ENCODE results near the gene RBBP8NL.

DNA sequence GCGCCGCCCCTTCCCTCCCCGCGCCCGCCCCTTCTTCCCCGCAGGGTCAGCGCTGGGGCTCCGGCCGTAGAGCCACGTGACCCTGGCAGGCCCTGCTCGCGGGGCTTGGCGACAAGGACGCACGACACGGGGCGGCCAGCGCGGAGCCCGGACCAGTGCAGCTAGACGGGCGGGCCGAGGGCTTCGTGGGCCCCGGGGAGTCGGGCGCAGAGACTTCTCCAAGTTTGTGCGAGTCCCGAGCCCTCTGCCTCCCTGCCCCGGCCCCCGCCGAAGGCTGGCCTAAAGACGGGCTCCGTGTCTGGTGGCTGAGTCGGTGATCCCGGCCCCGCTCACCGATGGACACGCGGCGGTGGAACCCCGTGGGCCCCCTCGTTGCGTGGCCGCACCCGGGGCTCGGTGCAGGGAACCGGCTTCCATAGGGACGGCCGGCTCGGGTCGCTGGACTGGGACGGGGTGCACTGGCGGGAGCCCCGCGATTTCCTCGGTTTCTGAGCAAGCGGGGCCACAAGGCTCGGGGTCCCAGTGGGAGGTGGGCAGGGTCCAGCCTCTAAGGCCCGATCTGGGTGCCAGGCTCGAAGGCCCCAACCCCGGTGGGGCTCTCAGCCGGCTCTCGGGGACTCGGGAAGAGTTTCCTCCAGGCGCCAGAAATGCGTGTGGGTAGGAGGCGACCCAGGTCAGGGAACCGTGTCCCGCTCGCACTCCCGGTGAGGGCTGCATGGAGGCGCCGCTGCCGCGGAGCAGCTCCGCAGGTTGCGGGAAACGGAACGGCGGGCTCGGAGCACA lies 48.9 kb upstream of the RBBP8NL start:
- TF ChIP-seq POLR2A (IDR thresholded peaks at IDR 0.05; ENCODE audit: low read length) (no peak), GATA1 (IDR thresholded peaks at IDR 0.05; ENCODE audit: low read depth, low read length) (no peak)
